ENCODE measurements around the gene TBC1D5. TPM values are rescaled to one million over a fixed set of nuclear protein-coding genes. Genes with fewer than 3 reads are reported as not detected.
"Not testable (repeated sequence)": the region's sequence is repeated elsewhere in the genome, so short reads cannot be mapped to it uniquely, and the experiment has no call there.

TBC1D5 gene
- total RNA-seq, 2 experiments from 2014 or later = 48.4 to 55.2 TPM

GRCh38 chr3:17552351-17552750, 190.1 kb downstream of the TBC1D5 start:
- Mint-ChIP-seq H3K4me1 (no peaks in the 10 kb centered on the region), H3K36me3 (ENCODE audit: low read depth) (no peaks in the 10 kb centered on the region), H3K9me3 (no peaks in the 10 kb centered on the region), H3K27me3 (no peaks in the 10 kb centered on the region), H3K27ac (no peak overlapping the region), H3K4me3 (no peak overlapping the region)
- no peak for DNase-seq
- ChIA-PET CTCF (interaction anchor here (0.6 to 1.8 kb wide), 2 partner anchors 93 to 774 kb away, joined by 3 to 4 read pairs; no protein-coding TSS in a partner anchor), POLR2A (no interaction called here)

DNA sequence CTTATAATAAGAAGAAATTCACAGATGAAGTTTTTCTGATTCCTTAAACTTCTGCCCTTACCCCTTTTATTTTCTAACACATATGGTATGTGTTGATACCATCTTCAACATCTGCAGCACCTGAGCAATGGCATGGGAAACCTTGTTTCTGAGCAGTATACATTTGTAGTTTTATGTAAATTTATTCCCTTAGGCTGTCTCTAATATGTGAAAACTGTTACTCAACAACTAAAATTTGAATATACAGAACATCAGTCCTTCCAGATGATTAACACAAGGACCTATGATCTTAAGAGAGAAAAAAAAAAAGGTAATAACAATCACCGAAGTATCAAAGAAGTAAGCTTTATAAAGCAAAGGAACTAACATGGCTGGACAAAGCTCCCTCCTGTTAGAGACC, 190.5 kb downstream of the TBC1D5 start:
- no peak overlapping the region for H3K4me3 Mint-ChIP-seq
- ChIA-PET CTCF (interaction anchor here (0.6 to 1.8 kb wide), 2 partner anchors 94 to 773 kb away, joined by 3 to 4 read pairs; no protein-coding TSS in a partner anchor), POLR2A (no interaction called here)
- no peak for DNase-seq
- H3K27ac Mint-ChIP-seq = no peak overlapping the region
- H3K36me3 Mint-ChIP-seq (ENCODE audit: low read depth) = no peaks in the 10 kb centered on the region
- no peaks in the 10 kb centered on the region for H3K4me1 Mint-ChIP-seq
- H3K27me3 Mint-ChIP-seq = no peaks in the 10 kb centered on the region
- no peaks in the 10 kb centered on the region for H3K9me3 Mint-ChIP-seq

GRCh38 chr3:17551333-17551732, 191.1 kb downstream of the TBC1D5 start:
- no peaks in the 10 kb centered on the region for H3K9me3 Mint-ChIP-seq
- POLR2A ChIA-PET = no interaction called here
- H3K4me3 Mint-ChIP-seq = no peak overlapping the region
- no peak for DNase-seq
- no peak overlapping the region for H3K27ac Mint-ChIP-seq
- H3K36me3 Mint-ChIP-seq (ENCODE audit: low read depth) = no peaks in the 10 kb centered on the region
- CTCF ChIA-PET = no interaction called here
- H3K4me1 Mint-ChIP-seq = no peaks in the 10 kb centered on the region
- no peaks in the 10 kb centered on the region for H3K27me3 Mint-ChIP-seq

- ChIA-PET CTCF (no interaction called here), POLR2A (no interaction called here)
- no peaks in the 10 kb centered on the region for H3K4me1 Mint-ChIP-seq
Observed at GRCh38 chr3:17550624-17551023, 191.8 kb downstream of the TBC1D5 start.

DNA sequence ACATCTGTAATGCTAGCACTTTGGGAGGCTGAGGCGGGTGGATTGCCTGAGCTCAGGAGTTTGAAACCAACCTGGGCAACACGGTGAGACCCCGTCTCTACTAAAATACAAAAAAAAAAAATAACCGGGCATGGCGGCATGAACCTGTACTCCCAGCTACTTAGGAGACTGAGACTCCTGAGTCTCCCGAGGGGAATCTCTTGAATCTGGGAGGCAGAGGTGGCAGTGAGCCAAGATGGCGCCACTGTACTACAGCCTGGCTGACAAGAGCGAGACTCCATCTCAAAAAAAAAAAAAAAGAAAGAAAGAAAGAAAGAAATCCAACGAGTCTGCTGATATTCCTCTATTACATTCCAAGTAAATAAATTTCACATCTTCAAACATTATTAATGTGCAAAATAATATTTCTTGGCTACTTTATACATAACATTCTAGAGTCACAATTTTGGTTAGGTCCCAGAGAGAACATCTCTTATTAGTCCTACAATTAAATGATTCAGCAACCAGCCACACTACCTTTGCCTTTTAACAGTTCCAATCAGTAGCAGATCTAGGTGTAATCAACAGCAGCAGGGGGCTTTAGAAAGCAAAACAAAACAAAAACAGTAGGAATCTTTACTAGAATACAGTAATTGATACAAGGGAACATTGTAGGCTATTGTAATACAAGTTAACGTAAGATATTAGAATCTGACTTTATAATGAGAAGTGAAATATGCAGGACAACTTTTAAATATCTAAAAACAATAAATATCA, 195.8 kb downstream of the TBC1D5 start:
- no peaks in the 10 kb centered on the region for H3K4me1 Mint-ChIP-seq
- no peaks in the 10 kb centered on the region for H3K27me3 Mint-ChIP-seq
- no peaks in the 10 kb centered on the region for H3K9me3 Mint-ChIP-seq
- POLR2A ChIA-PET = no interaction called here
- CTCF ChIA-PET = no interaction called here
- no peak for DNase-seq
- H3K4me3 Mint-ChIP-seq = no peak overlapping the region
- H3K27ac Mint-ChIP-seq = no peak overlapping the region
- peaks cover 2% of the 10 kb centered on the region for H3K36me3 Mint-ChIP-seq (ENCODE audit: low read depth)

More at GRCh38 chr3:17550624-17551023, 191.8 kb downstream of the TBC1D5 start:
- H3K4me3 Mint-ChIP-seq = no peak overlapping the region
- no peak overlapping the region for H3K27ac Mint-ChIP-seq
- H3K27me3 Mint-ChIP-seq = no peaks in the 10 kb centered on the region
- DNase-seq = no peak
- H3K9me3 Mint-ChIP-seq = no peaks in the 10 kb centered on the region
- no peaks in the 10 kb centered on the region for H3K36me3 Mint-ChIP-seq (ENCODE audit: low read depth)

DNA sequence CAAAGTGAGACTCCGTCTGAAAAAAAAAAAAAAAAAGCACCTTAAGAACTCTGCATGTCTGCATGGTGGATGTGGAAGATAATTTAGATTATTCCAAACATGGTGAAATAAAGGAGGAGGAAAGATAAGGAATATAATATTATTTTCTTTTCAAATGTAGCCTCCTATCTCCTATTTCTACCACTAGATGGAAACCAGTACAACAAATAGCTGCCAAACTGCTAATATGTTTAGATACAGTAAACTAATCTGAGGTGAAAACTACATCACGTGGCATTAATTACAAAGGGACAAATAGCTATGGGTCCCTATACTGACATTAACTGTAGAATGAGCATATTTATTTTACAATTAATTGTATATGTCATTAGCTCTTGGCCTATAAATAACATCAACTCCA, 197.8 kb downstream of the TBC1D5 start:
- Mint-ChIP-seq H3K4me1 (no peaks in the 10 kb centered on the region), H3K27me3 (no peaks in the 10 kb centered on the region), H3K9me3 (no peaks in the 10 kb centered on the region), H3K27ac (no peak overlapping the region), H3K36me3 (ENCODE audit: low read depth) (peaks cover 12% of the 10 kb centered on the region), H3K4me3 (no peak overlapping the region)
- no peak for DNase-seq
- POLR2A ChIA-PET = no interaction called here
- CTCF ChIA-PET = no interaction called here

DNA sequence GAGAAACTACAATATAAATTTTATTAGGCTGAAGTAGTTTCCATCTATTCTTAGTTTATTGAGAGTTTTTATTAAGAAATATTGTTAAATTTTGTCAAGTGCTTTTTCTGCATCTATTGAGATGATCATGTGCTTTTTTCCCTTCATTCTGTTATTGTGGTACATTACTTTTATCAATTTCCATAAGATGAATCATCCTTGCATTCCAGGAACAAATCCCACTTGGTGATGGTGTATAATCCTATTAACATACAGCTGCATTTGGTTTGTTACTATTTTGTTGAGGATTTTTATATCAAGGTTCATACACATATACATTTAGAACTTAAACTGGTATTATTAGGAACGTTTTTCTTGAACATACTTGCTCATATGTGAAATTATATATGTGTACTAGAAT, 199.8 kb downstream of the TBC1D5 start:
- Mint-ChIP-seq H3K4me3 (no peak overlapping the region), H3K4me1 (no peaks in the 10 kb centered on the region), H3K27ac (no peak overlapping the region), H3K36me3 (ENCODE audit: low read depth) (peaks cover 12% of the 10 kb centered on the region), H3K9me3 (no peaks in the 10 kb centered on the region), H3K27me3 (no peaks in the 10 kb centered on the region)
- POLR2A ChIA-PET = no interaction called here
- CTCF ChIA-PET = no interaction called here
- DNase-seq = no peak

- Mint-ChIP-seq H3K36me3 (ENCODE audit: low read depth) (peaks cover 12% of the 10 kb centered on the region), H3K4me1 (no peaks in the 10 kb centered on the region), H3K27me3 (no peaks in the 10 kb centered on the region), H3K9me3 (no peaks in the 10 kb centered on the region), H3K27ac (no peak overlapping the region), H3K4me3 (no peak overlapping the region)
- ChIA-PET CTCF (no interaction called here), POLR2A (no interaction called here)
- DNase-seq = no peak
Observed at GRCh38 chr3:17539436-17539835, 203.0 kb downstream of the TBC1D5 start.

DNA sequence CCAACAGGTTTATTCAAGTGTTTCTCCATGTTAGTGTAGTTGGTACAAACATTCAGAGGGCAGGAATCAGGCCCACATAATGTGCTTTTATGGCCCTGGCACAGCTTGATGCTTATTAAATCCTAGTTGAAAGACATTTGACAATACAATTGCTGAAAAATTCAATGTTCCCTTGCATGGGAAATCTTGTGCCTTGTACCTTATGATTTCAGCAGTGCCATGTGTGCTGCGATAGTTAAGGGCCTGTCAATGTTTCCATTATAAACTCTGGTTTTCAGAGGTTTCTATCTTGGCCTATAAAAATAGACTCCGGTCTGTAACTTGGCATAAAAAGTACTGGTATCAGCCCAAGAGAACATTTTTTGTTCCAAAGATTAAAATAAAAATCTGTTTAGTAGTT, 207.2 kb downstream of the TBC1D5 start:
- no peak overlapping the region for H3K4me3 Mint-ChIP-seq
- peaks cover 3% of the 10 kb centered on the region for H3K9me3 Mint-ChIP-seq
- H3K4me1 Mint-ChIP-seq = no peaks in the 10 kb centered on the region
- H3K27ac Mint-ChIP-seq = no peak overlapping the region
- no peaks in the 10 kb centered on the region for H3K27me3 Mint-ChIP-seq
- no peak for DNase-seq
- peaks cover 2% of the 10 kb centered on the region for H3K36me3 Mint-ChIP-seq (ENCODE audit: low read depth)
- ChIA-PET POLR2A (no interaction called here), CTCF (no interaction called here)

- H3K4me3 Mint-ChIP-seq; H3K36me3 Mint-ChIP-seq (ENCODE audit: low read depth); POLR2A ChIA-PET; H3K4me1 Mint-ChIP-seq; DNase-seq; CTCF ChIA-PET; H3K27me3 Mint-ChIP-seq; H3K27ac Mint-ChIP-seq; H3K9me3 Mint-ChIP-seq: not testable (repeated sequence)
Observed at GRCh38 chr3:17532446-17532845, 210.0 kb downstream of the TBC1D5 start.

GRCh38 chr3:17529677-17530076, 212.8 kb downstream of the TBC1D5 start:
- no peaks in the 10 kb centered on the region for H3K27me3 Mint-ChIP-seq
- no peaks in the 10 kb centered on the region for H3K36me3 Mint-ChIP-seq (ENCODE audit: low read depth)
- ChIA-PET CTCF (no interaction called here), POLR2A (no interaction called here)
- H3K9me3 Mint-ChIP-seq = peaks cover 3% of the 10 kb centered on the region
- H3K4me1 Mint-ChIP-seq = no peaks in the 10 kb centered on the region
- DNase-seq = no peak
- no peak overlapping the region for H3K27ac Mint-ChIP-seq
- no peak overlapping the region for H3K4me3 Mint-ChIP-seq

DNA sequence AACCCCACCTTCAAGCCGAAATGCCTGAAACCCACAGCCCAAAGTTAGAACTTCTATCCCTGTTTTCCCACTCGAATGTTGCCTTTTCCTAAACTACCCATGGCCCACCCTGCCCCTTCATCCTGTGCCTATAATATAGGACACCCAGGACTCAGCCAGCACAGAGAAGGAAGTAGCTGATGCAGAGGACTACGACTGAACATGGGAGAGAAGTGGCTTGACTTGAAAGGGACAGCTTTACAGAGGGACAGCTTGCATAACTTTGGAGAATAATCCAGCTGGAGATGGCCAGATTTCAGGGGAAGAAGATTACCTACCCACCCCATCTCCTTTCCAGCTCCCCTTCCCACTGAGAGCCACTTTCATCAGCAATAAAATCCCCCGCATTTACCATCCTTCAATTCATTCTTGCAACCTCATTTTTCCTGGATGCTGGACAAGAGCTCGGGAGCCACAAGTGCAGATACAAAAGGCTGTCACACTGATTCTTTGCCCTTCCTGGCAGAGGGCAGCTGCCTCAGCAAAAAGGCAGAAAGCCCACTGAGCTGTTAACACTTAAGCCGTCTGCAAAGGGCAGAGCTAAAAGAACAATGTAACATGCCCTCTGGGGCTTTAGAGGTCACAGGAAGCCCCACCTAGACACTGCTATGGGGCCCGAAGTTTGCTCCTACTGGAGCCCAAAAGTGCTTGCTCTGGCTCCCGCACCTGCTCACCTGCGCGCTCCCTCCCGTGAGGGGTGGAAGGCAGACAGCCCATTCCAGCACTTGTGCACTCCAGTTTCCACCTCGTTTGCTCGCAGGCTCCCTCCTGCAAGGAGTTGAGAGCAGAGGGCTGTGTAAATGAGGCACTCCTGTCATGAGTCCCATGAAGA, 224.0 kb downstream of the TBC1D5 start:
- no peaks in the 10 kb centered on the region for H3K4me1 Mint-ChIP-seq
- no peak overlapping the region for H3K27ac Mint-ChIP-seq
- CTCF ChIA-PET = interaction anchor here (0.6 kb wide), 1 partner anchor 1237 kb away, joined by 5 read pairs; no protein-coding TSS in a partner anchor
- POLR2A ChIA-PET = no interaction called here
- no peaks in the 10 kb centered on the region for H3K27me3 Mint-ChIP-seq
- DNase-seq = no peak
- H3K36me3 Mint-ChIP-seq (ENCODE audit: low read depth) = no peaks in the 10 kb centered on the region
- no peaks in the 10 kb centered on the region for H3K9me3 Mint-ChIP-seq
- no peak overlapping the region for H3K4me3 Mint-ChIP-seq

- Mint-ChIP-seq H3K9me3 (no peaks in the 10 kb centered on the region), H3K4me3 (no peak overlapping the region), H3K36me3 (ENCODE audit: low read depth) (no peaks in the 10 kb centered on the region), H3K27ac (no peak overlapping the region), H3K27me3 (no peaks in the 10 kb centered on the region), H3K4me1 (no peaks in the 10 kb centered on the region)
- POLR2A ChIA-PET = no interaction called here
- DNase-seq = no peak
- CTCF ChIA-PET = no interaction called here
Observed at GRCh38 chr3:17515445-17516234, 226.8 kb downstream of the TBC1D5 start.
